Caki2 (cell line): ENCODE measurements around the gene AXIN1. TPM values are rescaled to one million over a fixed set of nuclear protein-coding genes. Genes with fewer than 3 reads are reported as not detected.
"Not testable (repeated sequence)": the region's sequence is repeated elsewhere in the genome, so short reads cannot be mapped to it uniquely, and the experiment has no call there.

Source experiments
- DNase-seq: peaks from one replicate; pipeline ENCODE4 v3.0.0-alpha.2; 2015; ENCODE audit warnings: low read depth
- in situ Hi-C: cut with HindIII; loops from 2 replicates; pipeline ENCODE4 v1.10.0; 2016; ENCODE audit warnings: low sequenced_read_pairs, low pct_unique_long_range_greater_than_20kb, mixed read lengths
- total RNA-seq: library from RNA; depleted of rRNA; stranded (reverse); fragments of >200 nt; shearing (Covaris generic); gene quantifications from 2 replicates; pipeline ENCODE4 v1.2.3, GENCODE V29; 2014; ENCODE audit warnings: low replicate concordance

The AXIN1 gene
- total RNA-seq, 1 experiment from 2014 or later: 84.5 TPM

- no peak for DNase-seq
These were observed 71.4 kb downstream of the AXIN1 start for GRCh38 chr16:280991-281659.

GRCh38 chr16:280552-280951, 72.0 kb downstream of the AXIN1 start, which contains the start of gene ARHGDIG:
Gene ARHGDIG, plus strand, starts transcription at chr16:280591. Its CDS starts 90 bp downstream, at chr16:280681.
- in situ Hi-C loops: no loop called here
- no peak for DNase-seq

More at GRCh38 chr16:280991-281659, 71.4 kb downstream of the AXIN1 start:
- in situ Hi-C loops: no loop called here

- DNase-seq: no peak
- in situ Hi-C loops: no loop called here
These were observed 72.5 kb downstream of the AXIN1 start for GRCh38 chr16:280005-280460.

GRCh38 chr16:279531-279930, 73.0 kb downstream of the AXIN1 start:
- in situ Hi-C loops: no loop called here
- DNase-seq: no peak

- DNase-seq: peak; percentile 30
- in situ Hi-C loops: no loop called here
These were observed 73.6 kb downstream of the AXIN1 start for GRCh38 chr16:278863-279366.

- DNase-seq: no peak
- in situ Hi-C loops: no loop called here
These were observed 76.0 kb downstream of the AXIN1 start for GRCh38 chr16:276426-277077.

GRCh38 chr16:275786-276232, 76.7 kb downstream of the AXIN1 start, which contains the start of gene RGS11:
Gene RGS11, minus strand, starts transcription at chr16:275944. Its CDS starts 33 bp downstream, at chr16:275911.
- in situ Hi-C loops: no loop called here
- no peak for DNase-seq

- in situ Hi-C loops: no loop called here
- no peak for DNase-seq
These were observed 77.4 kb downstream of the AXIN1 start for GRCh38 chr16:275041-275641.

GRCh38 chr16:273547-274421, 78.7 kb downstream of the AXIN1 start:
- in situ Hi-C loops: no loop called here

GRCh38 chr16:272633-273546, 79.6 kb downstream of the AXIN1 start:
- in situ Hi-C loops: no loop called here
- no peak for DNase-seq

More at GRCh38 chr16:273547-274421, 78.7 kb downstream of the AXIN1 start:
- peak; percentile 49 for DNase-seq

- DNase-seq: no peak
- in situ Hi-C loops: no loop called here
These were observed 81.9 kb downstream of the AXIN1 start for GRCh38 chr16:270381-271255.

GRCh38 chr16:269061-269796, 83.3 kb downstream of the AXIN1 start:
- in situ Hi-C loops: no loop called here
- DNase-seq: no peak

- DNase-seq: no peak
- in situ Hi-C loops: no loop called here
These were observed 84.1 kb downstream of the AXIN1 start for GRCh38 chr16:268141-269053.

- in situ Hi-C loops, DNase-seq: not testable (repeated sequence)
These were observed 85.0 kb downstream of the AXIN1 start for GRCh38 chr16:267562-267961.
